Activated T-cell treated with anti-CD3 and anti-CD28 coated beads, Interleukin-2, amount 50 U/mL, for 4 hours (primary cell): Measurements from ENCODE around the gene PTRH1. TPM values are rescaled to one million over a fixed set of nuclear protein-coding genes. Genes with fewer than 3 reads are reported as not detected.
A peak's percentile ranks its signal among the peaks of the same experiment; 100 is the strongest.
"Not testable (repeated sequence)": the region's sequence is repeated elsewhere in the genome, so short reads cannot be mapped to it uniquely, and the experiment has no call there.

ENCODE experiments used
- ATAC-seq, 2 donors: fragments of 200-7000 bp; cut with Tn5 transposase; one replicate each; pipeline ENCODE4 v1.10.0; 2021
- DNase-seq: peaks from one replicate; pipeline ENCODE4 v3.0.0-alpha.2; 2020
- H3K27me3 Mint-ChIP-seq: one replicate; pipeline ENCODE4 v1.8.0; 2021; ENCODE audit warnings: low read depth, mixed read lengths
- H3K36me3 Mint-ChIP-seq: one replicate; pipeline ENCODE4 v1.8.0; 2022; ENCODE audit warnings: mixed read lengths; ENCODE audit not compliant: insufficient read depth
- H3K4me1 Mint-ChIP-seq: one replicate; pipeline ENCODE4 v1.8.0; 2021; ENCODE audit warnings: low read depth, mixed read lengths
- H3K4me3 Mint-ChIP-seq: one replicate; pipeline ENCODE4 v1.8.0; 2021; ENCODE audit warnings: mild to moderate bottlenecking, moderate library complexity, mixed read lengths
- H3K9me3 Mint-ChIP-seq: one replicate; pipeline ENCODE4 v1.8.0; 2021; ENCODE audit warnings: mixed read lengths
- total RNA-seq, 3 donors: library from RNA; stranded (reverse); gene quantifications; one replicate each; pipeline ENCODE4 v1.2.1, GENCODE V29; 2021

The PTRH1 gene, protein sequence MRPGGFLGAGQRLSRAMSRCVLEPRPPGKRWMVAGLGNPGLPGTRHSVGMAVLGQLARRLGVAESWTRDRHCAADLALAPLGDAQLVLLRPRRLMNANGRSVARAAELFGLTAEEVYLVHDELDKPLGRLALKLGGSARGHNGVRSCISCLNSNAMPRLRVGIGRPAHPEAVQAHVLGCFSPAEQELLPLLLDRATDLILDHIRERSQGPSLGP
- 10 to 100 TPM; 43.9 to 49.6 (median 45.6) TPM for total RNA-seq

DNA sequence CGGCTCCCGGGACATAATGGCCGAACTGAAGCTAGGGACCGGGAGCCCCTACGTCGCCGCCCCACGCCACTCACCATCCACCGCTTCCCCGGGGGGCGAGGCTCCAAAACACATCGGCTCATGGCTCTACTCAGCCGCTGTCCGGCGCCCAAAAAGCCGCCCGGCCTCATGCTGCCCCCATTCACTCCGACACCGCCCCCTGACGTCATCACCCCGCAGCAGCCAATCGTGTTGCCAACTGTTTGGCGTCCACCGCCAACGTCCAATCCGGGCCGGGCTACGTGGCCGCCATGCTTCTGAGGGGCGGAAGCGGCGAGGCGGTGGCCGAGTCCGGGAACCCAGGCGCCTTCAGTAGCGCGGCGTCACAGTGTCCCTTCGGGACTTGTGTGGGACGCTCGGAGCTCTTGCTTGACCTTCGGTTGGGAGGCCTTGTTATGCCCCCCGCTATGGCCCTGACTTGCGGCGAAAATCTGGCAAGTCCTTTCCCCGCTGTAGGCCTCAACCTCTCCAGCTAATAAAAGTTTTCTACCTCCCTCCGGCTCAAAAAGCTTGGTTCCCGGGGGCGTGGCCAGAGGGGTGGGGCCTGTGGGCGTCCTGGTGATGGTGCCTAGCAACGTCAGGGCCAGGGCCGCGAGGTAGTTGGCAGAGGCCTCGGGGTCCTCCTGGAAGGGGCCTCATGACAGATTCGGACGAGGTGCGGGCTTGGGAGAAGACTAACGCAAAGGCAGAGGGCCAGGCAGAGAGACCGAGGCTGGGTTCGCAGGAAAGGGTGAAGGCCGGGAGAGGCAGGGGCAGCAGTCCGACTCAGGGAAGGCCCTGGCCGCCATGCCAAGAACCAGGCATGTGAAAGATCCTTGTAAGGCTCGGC, at the start of gene PTRH1, which contains the start of gene TTC16:
TSS of gene PTRH1 (minus strand) at position 194 of the 868 bp plus-strand sequence. CDS start at position 170, 24 bp downstream.
TSS of gene TTC16 (plus strand) at position 610 of the 868 bp plus-strand sequence. CDS start at position 677, 67 bp downstream.
- no peaks in the 10 kb centered on the region for H3K36me3 Mint-ChIP-seq
- ATAC-seq (peak; percentile 97), DNase-seq (peak; percentile 96)
- H3K4me3 Mint-ChIP-seq = peak within 1 kb of the TSS; percentile 98
- H3K27me3 Mint-ChIP-seq = no peaks in the 10 kb centered on the region
- H3K4me1 Mint-ChIP-seq = peaks cover 40% of the 10 kb centered on the region
- no peaks in the 10 kb centered on the region for H3K9me3 Mint-ChIP-seq

DNA sequence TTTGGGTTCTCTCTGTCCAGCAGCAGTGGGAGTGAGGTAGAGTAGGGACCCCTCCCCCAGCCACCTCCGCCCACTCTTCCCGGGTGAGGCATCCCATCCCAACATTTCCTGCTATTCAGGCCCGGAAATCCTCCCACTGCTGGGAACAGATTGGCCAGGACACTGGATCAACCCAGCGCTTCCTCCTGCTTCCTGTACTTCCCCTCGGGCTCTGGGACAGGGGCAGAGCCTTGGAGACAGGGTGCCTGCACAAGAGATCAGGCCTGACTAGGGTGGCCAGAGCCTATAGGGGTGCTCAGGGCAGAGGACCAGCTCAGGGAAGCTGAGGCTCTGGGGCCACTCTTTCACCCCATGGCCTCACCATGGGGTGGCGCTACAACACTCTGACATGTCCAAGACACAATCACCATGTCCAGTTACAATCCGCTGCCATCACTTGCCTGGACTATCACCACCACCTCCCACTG, 48.5 kb upstream of the PTRH1 start:
- ATAC-seq (peak; percentile 49 to 56), DNase-seq (no peak)
- peaks cover 61% of the 10 kb centered on the region for H3K4me1 Mint-ChIP-seq
- H3K9me3 Mint-ChIP-seq = no peaks in the 10 kb centered on the region
- H3K4me3 Mint-ChIP-seq = no peak overlapping the region
- H3K27me3 Mint-ChIP-seq = no peaks in the 10 kb centered on the region
- H3K36me3 Mint-ChIP-seq = peaks cover 12% of the 10 kb centered on the region

DNA sequence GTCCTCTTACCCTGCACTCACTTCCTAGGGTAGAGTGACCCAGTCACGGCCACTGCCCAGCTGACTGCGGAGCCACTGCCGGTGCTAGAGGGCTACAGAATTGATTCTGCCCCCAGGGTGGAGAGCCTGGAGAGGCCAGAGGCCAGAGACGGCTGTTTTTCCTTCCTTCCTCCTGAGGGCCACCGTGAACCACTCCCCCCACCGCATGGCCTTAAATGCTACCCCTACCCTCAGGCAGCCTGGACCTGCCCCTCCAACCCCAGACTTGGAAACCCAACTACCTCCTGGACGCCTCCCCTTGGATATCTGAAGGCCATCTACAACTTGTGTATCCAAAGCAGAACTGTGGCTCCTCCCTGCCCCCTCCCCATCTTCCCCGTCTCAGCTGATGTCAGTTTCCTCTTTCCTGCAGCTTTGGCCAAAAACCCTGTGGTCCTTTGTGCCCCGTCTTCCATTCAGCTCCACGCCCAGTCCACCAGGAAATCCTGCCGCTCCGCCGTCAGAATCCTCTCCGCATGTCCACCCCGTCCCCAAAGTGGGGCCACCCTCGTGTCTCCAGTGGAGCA, 46.7 kb upstream of the PTRH1 start:
- ATAC-seq = no peak
- peaks cover 15% of the 10 kb centered on the region for H3K36me3 Mint-ChIP-seq

DNA sequence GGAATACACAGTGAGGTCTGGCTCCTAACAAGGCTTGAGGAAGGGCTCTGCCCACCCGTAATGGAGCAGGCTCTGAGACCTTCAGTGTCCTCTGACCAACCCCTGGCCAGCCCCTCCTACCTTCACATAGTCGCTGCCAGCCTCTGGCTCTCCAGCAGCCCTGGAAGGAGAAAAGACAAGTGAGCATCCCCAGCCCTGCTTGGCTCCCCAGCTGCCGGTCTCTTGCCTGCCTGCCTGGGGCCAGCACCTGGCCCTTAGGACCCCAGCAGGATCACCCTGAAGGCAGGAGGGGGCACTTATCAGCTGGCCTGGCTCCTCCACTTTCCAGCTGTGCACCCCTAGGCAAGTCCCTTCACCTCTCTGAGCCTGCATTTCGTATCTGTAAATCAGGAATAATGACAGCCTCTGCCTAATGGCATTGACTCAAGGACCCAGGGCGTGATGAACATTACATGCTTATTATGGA, 46.1 kb upstream of the PTRH1 start:
- Mint-ChIP-seq H3K9me3 (no peaks in the 10 kb centered on the region), H3K36me3 (peaks cover 15% of the 10 kb centered on the region), H3K4me1 (peaks cover 40% of the 10 kb centered on the region), H3K4me3 (no peak overlapping the region), H3K27me3 (no peaks in the 10 kb centered on the region)
- DNase-seq (no peak), ATAC-seq (no peak)

More for the DNA sequence above, 46.7 kb upstream of the PTRH1 start:
- peaks cover 45% of the 10 kb centered on the region for H3K4me1 Mint-ChIP-seq
- H3K9me3 Mint-ChIP-seq = no peaks in the 10 kb centered on the region
- H3K27me3 Mint-ChIP-seq = no peaks in the 10 kb centered on the region
- DNase-seq = no peak
- H3K4me3 Mint-ChIP-seq = no peak overlapping the region

DNA sequence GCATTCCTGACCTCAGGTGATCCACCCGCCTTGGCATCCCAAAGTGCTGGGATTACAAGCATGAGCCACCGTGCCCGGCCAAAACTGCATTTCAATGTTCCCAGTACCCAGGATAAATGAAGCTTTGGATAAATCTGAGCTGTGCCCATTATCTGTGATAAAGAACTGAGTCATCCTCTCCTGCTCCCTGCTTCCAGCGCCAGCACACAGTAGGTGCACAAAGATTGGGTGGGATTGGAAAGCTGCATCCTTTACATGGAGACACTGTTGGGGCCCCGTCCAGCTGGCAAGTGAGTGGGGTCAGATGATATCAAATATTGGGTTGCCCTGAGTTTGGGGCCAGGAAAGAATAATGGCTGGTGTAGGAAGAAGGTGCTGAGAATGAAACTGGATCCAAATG, 45.6 kb upstream of the PTRH1 start:
- ATAC-seq (no peak), DNase-seq (no peak)
- peaks cover 36% of the 10 kb centered on the region for H3K4me1 Mint-ChIP-seq
- H3K27me3 Mint-ChIP-seq = no peaks in the 10 kb centered on the region
- no peaks in the 10 kb centered on the region for H3K9me3 Mint-ChIP-seq
- H3K36me3 Mint-ChIP-seq = peaks cover 12% of the 10 kb centered on the region
- H3K4me3 Mint-ChIP-seq = no peak overlapping the region

DNA sequence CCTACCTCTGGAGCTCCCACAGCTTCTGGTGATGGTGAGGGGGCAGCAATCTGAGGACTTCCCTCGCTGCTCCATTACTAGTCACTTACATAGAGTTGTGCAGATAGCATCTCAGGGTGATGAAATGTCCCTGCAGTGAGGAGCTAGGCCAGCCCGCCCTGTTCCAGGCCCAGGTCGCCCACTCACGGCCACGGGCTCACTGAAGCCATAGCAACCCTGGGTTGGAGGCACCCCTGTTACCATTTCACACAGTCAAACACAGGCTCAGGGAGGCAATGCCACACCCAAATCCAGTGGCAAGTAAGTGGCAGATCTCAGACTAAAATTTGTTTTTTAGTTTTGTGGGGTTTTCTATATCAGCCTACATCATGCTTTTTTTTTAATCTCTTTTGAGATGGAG, 43.4 kb upstream of the PTRH1 start:
- no peaks in the 10 kb centered on the region for H3K27me3 Mint-ChIP-seq
- H3K4me3 Mint-ChIP-seq = no peak overlapping the region
- H3K36me3 Mint-ChIP-seq = peaks cover 7% of the 10 kb centered on the region
- peaks cover 15% of the 10 kb centered on the region for H3K4me1 Mint-ChIP-seq
- no peak for ATAC-seq
- H3K9me3 Mint-ChIP-seq = no peaks in the 10 kb centered on the region
- DNase-seq = no peak

DNA sequence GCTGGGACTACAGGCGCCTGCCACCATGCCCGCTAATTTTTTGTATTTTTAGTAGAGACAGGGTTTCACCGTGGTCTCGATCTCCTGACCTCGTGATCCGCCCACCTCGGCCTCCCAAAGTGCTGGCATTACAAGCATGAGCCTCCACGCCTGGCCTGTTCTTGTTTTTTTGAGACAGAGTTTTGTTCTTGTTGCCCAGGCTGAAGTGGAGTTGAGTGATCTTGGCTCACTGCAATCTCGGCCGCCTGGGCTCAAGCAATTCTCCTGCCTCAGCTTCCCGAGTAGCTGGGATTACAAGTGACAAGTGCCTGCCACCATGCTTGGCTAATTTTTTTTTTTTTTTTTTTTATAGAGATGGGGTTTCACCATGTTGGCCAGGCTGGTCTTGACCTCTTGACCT, 41.3 kb upstream of the PTRH1 start:
- not testable (repeated sequence) for H3K4me3 Mint-ChIP-seq, H3K36me3 Mint-ChIP-seq, H3K4me1 Mint-ChIP-seq, H3K9me3 Mint-ChIP-seq, H3K27me3 Mint-ChIP-seq, DNase-seq, ATAC-seq

DNA sequence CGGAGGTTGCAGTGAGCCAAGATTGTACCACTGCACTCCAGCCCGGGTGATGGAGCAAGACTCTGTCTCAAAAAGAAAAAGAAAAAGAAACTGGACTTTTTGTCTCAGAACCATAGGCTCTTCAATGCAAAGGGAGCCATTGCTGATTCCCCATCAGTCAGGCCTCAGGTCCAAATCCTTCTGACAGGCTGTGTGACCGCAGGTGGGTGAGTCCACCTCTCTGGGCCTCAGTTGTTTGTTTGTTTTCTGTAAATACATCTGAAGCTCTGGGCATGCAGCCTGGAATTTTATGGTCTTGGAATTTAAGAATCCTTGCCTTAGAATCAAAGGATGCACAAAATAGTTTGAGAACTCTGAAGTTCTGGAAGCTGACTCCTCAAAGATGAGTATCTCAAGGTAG, 40.8 kb upstream of the PTRH1 start:
- Mint-ChIP-seq H3K4me1 (peaks cover 5% of the 10 kb centered on the region), H3K36me3 (peaks cover 12% of the 10 kb centered on the region), H3K9me3 (no peaks in the 10 kb centered on the region), H3K4me3 (no peak overlapping the region), H3K27me3 (no peaks in the 10 kb centered on the region)
- DNase-seq (no peak), ATAC-seq (no peak)

DNA sequence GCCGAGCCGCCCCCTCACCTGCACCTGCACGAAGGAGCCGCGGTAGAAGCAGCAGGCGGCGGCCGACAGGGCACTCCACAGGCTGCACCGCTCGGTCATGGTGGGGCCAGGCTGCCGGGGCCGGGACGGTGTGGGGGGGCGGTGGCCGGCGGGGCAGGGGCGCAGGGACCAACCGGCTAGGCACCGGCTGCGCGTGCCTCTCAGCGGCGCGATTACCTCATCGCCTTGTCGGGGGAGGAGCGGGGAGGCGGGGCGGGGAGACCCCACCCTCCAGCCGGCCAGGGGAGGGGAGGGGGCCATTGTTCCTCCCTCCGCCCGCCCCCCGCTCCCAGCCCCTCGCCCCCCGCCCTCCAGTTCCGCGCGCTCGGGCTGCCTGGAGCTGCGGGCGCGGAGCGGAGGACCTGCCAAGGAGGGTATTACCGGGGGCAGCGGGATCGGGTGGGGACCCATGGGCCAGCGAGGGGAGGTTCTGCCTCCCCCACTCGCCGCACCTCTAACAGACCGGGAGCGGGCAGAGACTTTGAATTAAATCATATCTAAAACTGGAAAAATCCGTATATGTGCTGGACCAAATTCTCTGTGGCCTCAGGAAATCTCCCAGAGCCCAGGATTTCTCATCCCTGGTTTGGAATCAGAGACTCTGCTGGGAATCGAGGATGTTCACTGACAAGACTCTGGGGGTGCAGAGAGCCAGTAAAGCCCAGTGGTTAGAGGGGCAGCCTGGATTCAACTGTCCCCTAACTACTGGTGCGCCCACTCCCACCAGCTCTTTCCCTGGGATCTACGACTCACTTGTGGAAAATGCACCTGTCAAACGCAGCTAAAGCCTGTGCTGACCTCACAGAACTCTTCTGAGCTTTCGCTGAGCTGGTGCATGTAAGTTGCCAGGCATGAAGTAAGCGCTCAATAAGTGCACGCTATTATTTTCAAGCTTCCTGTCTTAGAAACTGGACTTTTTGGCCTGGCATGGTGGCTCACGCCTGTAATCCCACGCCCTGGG, 39.9 kb upstream of the PTRH1 start:
- peaks cover 5% of the 10 kb centered on the region for H3K4me1 Mint-ChIP-seq
- no peaks in the 10 kb centered on the region for H3K9me3 Mint-ChIP-seq
- peaks cover 16% of the 10 kb centered on the region for H3K36me3 Mint-ChIP-seq
- ATAC-seq (no peak), DNase-seq (no peak)
- H3K4me3 Mint-ChIP-seq = no peak overlapping the region
- no peaks in the 10 kb centered on the region for H3K27me3 Mint-ChIP-seq

DNA sequence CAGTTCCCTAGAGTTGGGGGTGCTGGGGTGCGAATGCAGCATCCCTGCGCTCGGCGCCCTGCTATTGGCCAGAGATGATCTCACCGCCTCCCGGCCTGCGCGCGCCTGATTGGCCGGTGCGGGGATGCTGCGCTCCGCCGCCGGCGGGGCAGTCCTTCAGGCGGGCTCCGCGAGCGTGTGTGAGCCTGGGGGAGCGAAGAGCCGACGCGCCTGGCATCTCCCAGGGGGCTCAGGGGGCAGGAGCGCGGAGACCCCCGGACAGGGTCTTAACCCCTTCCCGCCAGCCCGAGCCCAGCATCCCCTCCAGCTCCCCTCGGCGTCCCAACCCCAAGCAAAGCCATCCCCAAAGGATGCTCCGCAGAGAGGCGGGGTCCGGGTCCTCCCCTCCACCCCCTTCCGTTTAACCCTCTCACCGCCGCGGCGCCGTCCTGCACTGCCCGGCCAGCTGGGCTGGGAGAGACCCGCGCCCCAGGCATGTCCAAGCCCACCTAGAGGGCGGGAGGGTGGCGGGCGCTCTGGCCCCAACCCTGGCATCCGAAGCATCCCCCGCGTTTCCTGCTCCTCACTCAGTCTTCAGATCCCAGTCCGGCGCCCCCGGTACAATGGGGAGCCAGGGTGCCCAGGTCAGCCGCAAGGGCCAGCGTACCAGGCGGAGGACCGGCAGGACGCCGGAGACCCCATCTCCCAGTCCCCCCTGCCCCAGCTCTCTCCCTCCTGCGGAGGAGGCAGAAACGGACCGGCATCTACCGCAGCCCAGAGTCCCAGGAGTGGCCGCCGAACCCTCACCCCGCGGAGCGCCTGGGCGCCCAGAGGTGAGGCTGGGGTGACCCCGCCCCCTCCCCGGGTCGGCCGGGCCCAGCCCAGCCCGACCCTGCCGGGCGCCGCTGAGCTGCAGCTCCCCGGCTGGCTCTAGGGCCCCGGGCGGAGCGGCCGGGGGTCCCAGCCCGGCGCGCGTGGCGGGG, 38.9 kb upstream of the PTRH1 start:
- Mint-ChIP-seq H3K36me3 (peaks cover 19% of the 10 kb centered on the region), H3K4me1 (peaks cover 5% of the 10 kb centered on the region), H3K4me3 (no peak overlapping the region), H3K9me3 (no peaks in the 10 kb centered on the region), H3K27me3 (no peaks in the 10 kb centered on the region)
- DNase-seq = no peak
- ATAC-seq = no peak

DNA sequence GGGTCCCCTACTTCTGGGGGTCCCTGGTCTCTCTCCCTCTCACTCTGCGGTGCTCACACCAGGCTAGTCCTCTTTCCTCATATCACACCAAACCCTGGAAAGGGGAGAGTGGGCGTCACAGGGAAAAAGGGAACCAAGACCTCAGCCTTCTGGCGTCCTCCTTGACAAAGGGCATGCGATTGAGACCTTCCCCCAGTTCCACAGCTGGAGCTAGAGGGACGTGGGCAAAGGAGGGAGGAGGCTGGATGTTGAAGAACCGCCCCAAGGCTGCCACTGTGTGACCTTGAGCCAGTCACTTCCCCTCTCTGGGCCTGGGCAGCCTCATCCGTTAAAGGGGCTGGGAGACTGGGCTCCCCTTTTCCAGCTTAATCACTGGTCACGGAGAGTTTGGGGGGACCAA, 38.2 kb upstream of the PTRH1 start:
- Mint-ChIP-seq H3K9me3 (no peaks in the 10 kb centered on the region), H3K4me1 (peaks cover 4% of the 10 kb centered on the region), H3K4me3 (no peak overlapping the region), H3K36me3 (peaks cover 14% of the 10 kb centered on the region), H3K27me3 (no peaks in the 10 kb centered on the region)
- DNase-seq = no peak
- ATAC-seq = no peak

DNA sequence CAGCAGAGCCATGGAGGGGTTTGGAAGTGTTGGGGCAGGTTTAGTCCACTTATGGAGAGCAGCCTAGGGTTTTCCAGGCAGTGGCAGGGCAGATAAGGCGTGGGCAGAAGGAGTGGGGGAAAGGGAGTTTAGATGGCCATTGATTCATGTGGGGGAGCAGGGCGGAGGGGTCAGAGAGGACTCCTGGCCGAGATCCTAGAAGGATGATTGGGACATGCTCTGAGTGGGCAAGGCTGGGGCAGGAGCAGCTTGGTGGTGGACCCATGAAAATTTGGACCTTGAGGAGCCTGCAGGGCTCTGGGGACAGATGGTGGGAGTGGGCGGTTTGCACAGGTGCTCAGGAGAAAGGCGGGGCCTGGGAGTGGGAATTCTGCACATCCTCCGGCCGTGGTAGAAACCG, 37.7 kb upstream of the PTRH1 start:
- DNase-seq = no peak
- H3K9me3 Mint-ChIP-seq = no peaks in the 10 kb centered on the region
- ATAC-seq = no peak

More for the DNA sequence above, 37.7 kb upstream of the PTRH1 start:
- Mint-ChIP-seq H3K36me3 (peaks cover 12% of the 10 kb centered on the region), H3K4me1 (peaks cover 2% of the 10 kb centered on the region), H3K27me3 (no peaks in the 10 kb centered on the region), H3K4me3 (no peak overlapping the region)
